Retinal pigment epithelial cell (primary cell): Measurements from ENCODE around the gene VENTX.

Experiments
- DNase-seq: peaks from one replicate; pipeline ENCODE4 v3.0.0-alpha.2; 2010; ENCODE audit warnings: low read depth
- H3K4me3 ChIP-seq: 2 replicates; pipeline ENCODE4 v1.5.1; 2011; ENCODE audit warnings: mild to moderate bottlenecking, low read length, control low read depth, moderate library complexity
- CTCF ChIP-seq: conservative IDR thresholded peaks from 2 replicates; pipeline ENCODE4 v1.5.1; 2011; ENCODE audit warnings: low read depth, low read length, control low read depth, inconsistent platforms

VENTX gene

DNA sequence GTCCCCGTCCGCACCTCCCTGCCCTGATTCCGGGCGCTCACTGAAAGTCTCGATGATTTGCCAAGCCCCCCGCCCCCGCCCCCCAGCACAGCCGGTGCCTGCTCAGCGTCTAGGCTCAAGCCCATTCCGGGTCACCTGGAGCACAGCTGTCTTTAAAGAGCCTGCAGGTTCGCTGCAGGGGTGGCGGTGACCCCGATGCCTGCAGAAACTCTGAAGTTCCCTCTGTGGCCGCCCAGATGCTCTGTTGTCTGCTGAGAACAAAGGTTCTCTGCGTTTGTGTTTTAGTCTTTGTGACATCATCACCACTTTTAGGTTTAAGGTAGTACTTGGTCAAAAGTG is 780 bp downstream of the VENTX start:
- H3K4me3 ChIP-seq, result no peak overlapping the region

GRCh38 chr10:133239990-133240389 is 2.3 kb downstream of the VENTX start:
- no peak overlapping the region for H3K4me3 ChIP-seq
- TF ChIP-seq CTCF, result no peak
- no peak for DNase-seq

More for the DNA sequence above, 780 bp downstream of the VENTX start:
- TF ChIP-seq CTCF, result no peak
- DNase-seq, result no peak

DNA sequence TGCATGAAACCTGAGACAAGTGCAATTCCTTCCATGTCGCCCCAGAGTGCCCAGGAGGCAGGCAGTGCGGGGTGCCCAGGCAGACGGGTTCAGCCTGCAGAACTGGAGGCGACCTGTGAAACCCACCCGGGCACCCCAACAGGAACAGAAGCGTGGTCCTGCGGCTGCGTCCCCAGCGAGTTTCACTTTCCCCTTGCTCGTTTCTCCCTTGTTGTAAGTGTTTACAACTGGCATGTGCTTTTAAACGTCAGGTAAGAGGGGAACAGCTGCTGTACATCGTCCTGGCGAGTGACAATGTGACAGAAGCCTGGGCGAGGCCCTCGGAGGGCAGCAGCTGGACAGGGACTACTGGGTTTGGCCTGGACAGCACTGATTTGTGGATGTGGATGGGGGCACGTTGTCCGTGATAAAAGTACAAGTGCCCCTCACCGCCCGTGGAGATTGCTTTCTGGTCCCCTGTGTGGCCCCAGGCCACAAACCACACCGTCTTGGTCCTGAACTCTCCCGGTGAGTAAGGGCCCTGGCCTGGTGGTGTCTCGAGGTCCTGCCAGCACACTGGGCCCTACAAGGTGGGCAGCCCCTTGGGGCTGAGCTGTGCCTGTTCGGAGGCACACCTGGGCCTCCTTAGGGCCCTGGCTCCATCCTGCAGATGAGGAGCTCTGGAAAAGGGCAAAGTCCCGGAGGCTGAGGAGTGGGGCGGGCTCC is 4.0 kb downstream of the VENTX start:
- no peak for TF ChIP-seq CTCF
- H3K4me3 ChIP-seq, result no peak overlapping the region
- DNase-seq, result no peak

GRCh38 chr10:133242611-133243356 is 5.1 kb downstream of the VENTX start:
- H3K4me3 ChIP-seq, result no peak overlapping the region
- no peak for DNase-seq
- no peak for TF ChIP-seq CTCF

- no peak overlapping the region for H3K4me3 ChIP-seq
- TF ChIP-seq CTCF, result no peak
- DNase-seq, result no peak
Measured at GRCh38 chr10:133243593-133243992, 5.9 kb downstream of the VENTX start.

GRCh38 chr10:133245439-133246235 is 8.0 kb downstream of the VENTX start:
- H3K4me3 ChIP-seq, result no peak overlapping the region
- DNase-seq, result no peak
- TF ChIP-seq CTCF, result no peak
